A549 (cell line): ENCODE measurements around the gene PDXP.
"Not testable (repeated sequence)": the region's sequence is repeated elsewhere in the genome, so short reads cannot be mapped to it uniquely, and the experiment has no call there.

Source experiments
- BHLHE40 ChIP-seq: IDR thresholded peaks from 2 replicates; pipeline ENCODE4 v1.6.1; 2012; ENCODE audit warnings: low read depth, low read length, inconsistent platforms
- MAFK ChIP-seq: fragments of 450-650 bp; IDR thresholded peaks from 2 replicates; pipeline ENCODE4 v1.6.1; 2014; ENCODE audit not compliant: partially characterized antibody
- PHF8 ChIP-seq: fragments of 200-600 bp; sonication (generic); IDR thresholded peaks from 2 replicates; pipeline ENCODE4 v1.6.1; 2016; ENCODE audit warnings: low read depth, mild to moderate bottlenecking, antibody characterized with exemption, moderate library complexity, borderline replicate concordance
- POLR2A ChIP-seq: IDR thresholded peaks from 2 replicates; pipeline ENCODE4 v1.6.1; 2012; ENCODE audit warnings: mild to moderate bottlenecking, low read length
- RAD21 ChIP-seq, 2 experiments: fragments of >200 bp in 1 of 2; sonication (Bioruptor Twin) in 1 of 2; formaldehyde crosslinking in 1 of 2; IDR thresholded peaks in 1 of 2; conservative IDR thresholded peaks in 1 of 2; 2 replicates in 1 of 2; 3 replicates in 1 of 2; pipeline ENCODE4 v1.6.1; 2012 to 2018; ENCODE audit warnings: inconsistent platforms in 1 of 2
- SREBF2 ChIP-seq: fragments of 450-650 bp; IDR thresholded peaks from 2 replicates; pipeline ENCODE4 v1.6.1; 2014; ENCODE audit warnings: mild to moderate bottlenecking, moderate library complexity
- TF ChIP-seq, protein P1 (sequence below): fragments of >200 bp; sonication (Bioruptor Twin); formaldehyde crosslinking; IDR thresholded peaks from 3 replicates; pipeline ENCODE4 v1.5.1; 2016
- TF ChIP-seq, protein P2 (sequence below): fragments of 150-350 bp; IDR thresholded peaks from 2 replicates; pipeline ENCODE4 v1.6.1; 2014; ENCODE audit warnings: low read depth, mild to moderate bottlenecking, low read length

DNA sequence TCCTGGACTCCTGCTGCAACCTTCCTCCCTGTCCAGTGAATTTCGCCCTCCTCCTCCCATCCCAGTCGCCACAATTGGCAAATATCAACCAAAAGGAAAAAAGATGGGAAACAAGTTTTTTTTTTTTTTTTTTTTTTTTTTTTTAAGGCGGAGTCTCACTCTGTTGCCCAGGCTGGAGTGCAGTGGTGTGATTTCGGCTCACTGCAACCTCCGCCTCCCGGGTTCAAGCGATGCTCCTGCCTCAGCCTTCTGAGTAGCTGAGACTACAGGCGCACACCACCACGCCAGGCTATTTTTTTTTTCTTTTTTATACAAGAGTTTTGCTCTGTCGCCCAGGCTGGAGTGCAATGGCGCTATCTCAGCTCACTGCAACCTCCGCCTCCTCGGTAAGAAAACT lies 37.7 kb downstream of the PDXP start:
- TF ChIP-seq, protein P1, sequence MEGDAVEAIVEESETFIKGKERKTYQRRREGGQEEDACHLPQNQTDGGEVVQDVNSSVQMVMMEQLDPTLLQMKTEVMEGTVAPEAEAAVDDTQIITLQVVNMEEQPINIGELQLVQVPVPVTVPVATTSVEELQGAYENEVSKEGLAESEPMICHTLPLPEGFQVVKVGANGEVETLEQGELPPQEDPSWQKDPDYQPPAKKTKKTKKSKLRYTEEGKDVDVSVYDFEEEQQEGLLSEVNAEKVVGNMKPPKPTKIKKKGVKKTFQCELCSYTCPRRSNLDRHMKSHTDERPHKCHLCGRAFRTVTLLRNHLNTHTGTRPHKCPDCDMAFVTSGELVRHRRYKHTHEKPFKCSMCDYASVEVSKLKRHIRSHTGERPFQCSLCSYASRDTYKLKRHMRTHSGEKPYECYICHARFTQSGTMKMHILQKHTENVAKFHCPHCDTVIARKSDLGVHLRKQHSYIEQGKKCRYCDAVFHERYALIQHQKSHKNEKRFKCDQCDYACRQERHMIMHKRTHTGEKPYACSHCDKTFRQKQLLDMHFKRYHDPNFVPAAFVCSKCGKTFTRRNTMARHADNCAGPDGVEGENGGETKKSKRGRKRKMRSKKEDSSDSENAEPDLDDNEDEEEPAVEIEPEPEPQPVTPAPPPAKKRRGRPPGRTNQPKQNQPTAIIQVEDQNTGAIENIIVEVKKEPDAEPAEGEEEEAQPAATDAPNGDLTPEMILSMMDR: not testable (repeated sequence)
- TF ChIP-seq, protein P2, sequence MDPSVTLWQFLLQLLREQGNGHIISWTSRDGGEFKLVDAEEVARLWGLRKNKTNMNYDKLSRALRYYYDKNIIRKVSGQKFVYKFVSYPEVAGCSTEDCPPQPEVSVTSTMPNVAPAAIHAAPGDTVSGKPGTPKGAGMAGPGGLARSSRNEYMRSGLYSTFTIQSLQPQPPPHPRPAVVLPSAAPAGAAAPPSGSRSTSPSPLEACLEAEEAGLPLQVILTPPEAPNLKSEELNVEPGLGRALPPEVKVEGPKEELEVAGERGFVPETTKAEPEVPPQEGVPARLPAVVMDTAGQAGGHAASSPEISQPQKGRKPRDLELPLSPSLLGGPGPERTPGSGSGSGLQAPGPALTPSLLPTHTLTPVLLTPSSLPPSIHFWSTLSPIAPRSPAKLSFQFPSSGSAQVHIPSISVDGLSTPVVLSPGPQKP: not testable (repeated sequence)
- TF ChIP-seq POLR2A; PHF8; SREBF2; BHLHE40; RAD21 (conservative IDR thresholded peaks at IDR 0.05 in 1 of 2, IDR thresholded peaks at IDR 0.05 in 1 of 2); MAFK: not testable (repeated sequence)
